Naive thymus-derived CD4-positive, alpha-beta T cell (primary cell): ENCODE measurements around the gene LCMT1. TPM values are rescaled to one million over a fixed set of nuclear protein-coding genes. Genes with fewer than 3 reads are reported as not detected.

Source experiments
- ATAC-seq: fragments of 150-1000 bp; cut with Tn5 transposase; 2 replicates; pipeline ENCODE4 v1.10.0; 2021; ENCODE audit warnings: mild to moderate bottlenecking, moderate library complexity
- CTCF ChIA-PET: fragments of 350-600 bp; sonication (Branson Sonifier 250); formaldehyde crosslinking; loops from one replicate; lab custom pipeline; 2021; ENCODE audit warnings: antibody characterized with exemption; lab: Charles Lee
- POLR2A ChIA-PET: fragments of 350-600 bp; sonication (Branson Sonifier 250); formaldehyde crosslinking; loops from one replicate; lab custom pipeline; 2021; ENCODE audit warnings: antibody characterized with exemption, inconsistent platforms; lab: Charles Lee
- DNase-seq, 9 donors: peaks; one replicate each; pipeline versions ENCODE4 v3.0.0 to v3.0.0-alpha.2; 2020 to 2022; ENCODE audit warnings: mixed read lengths in 1 of 9
- H3K27ac ChIP-seq: one replicate; pipeline ENCODE4 v1.7.0; 2013; ENCODE audit warnings: mild to moderate bottlenecking, low read depth, low read length, moderate library complexity
- H3K27me3 ChIP-seq, 2 donors: one replicate each; pipeline ENCODE4 v1.7.0; 2013; ENCODE audit warnings: low read length in 2 of 2, mild to moderate bottlenecking in 2 of 2, moderate library complexity in 2 of 2; ENCODE audit not compliant: control insufficient read depth in 2 of 2, insufficient read depth in 2 of 2
- H3K36me3 ChIP-seq, 3 experiments: 1 replicate in 2 of 3; 2 replicates in 1 of 3; pipeline ENCODE4 v1.7.0; 2013; ENCODE audit warnings: low read length in 3 of 3, mild to moderate bottlenecking in 3 of 3, moderate library complexity in 1 of 3; ENCODE audit not compliant: insufficient read depth in 3 of 3, control insufficient read depth in 2 of 3
- H3K4me1 ChIP-seq, 2 donors: one replicate each; pipeline ENCODE4 v1.7.0; 2013; ENCODE audit warnings: low read length in 2 of 2, mild to moderate bottlenecking in 2 of 2, moderate library complexity in 1 of 2; ENCODE audit not compliant: control insufficient read depth in 2 of 2, insufficient read depth in 2 of 2
- H3K4me3 ChIP-seq: 2 replicates; pipeline ENCODE4 v1.7.0; 2013; ENCODE audit warnings: mild to moderate bottlenecking, low read length
- H3K9me3 ChIP-seq, 3 experiments: 1 replicate in 2 of 3; 2 replicates in 1 of 3; pipeline ENCODE4 v1.7.0; 2013; ENCODE audit warnings: low read length in 3 of 3; ENCODE audit not compliant: control insufficient read depth in 2 of 3
- H3K27ac Mint-ChIP-seq, 9 donors: one replicate each; pipeline ENCODE4 v1.8.0; 2020 to 2022; ENCODE audit warnings: mixed read lengths in 9 of 9, mild to moderate bottlenecking in 8 of 9, moderate library complexity in 5 of 9, inconsistent platforms in 2 of 9
- H3K27me3 Mint-ChIP-seq, 5 donors: one replicate each; pipeline ENCODE4 v1.8.0; 2021 to 2022; ENCODE audit warnings: mixed read lengths in 5 of 5, mild to moderate bottlenecking in 1 of 5
- H3K36me3 Mint-ChIP-seq, 5 donors: one replicate each; pipeline ENCODE4 v1.8.0; 2020 to 2022; ENCODE audit warnings: mixed read lengths in 5 of 5, mild to moderate bottlenecking in 3 of 5, inconsistent platforms in 1 of 5
- H3K4me1 Mint-ChIP-seq, 7 donors: one replicate each; pipeline ENCODE4 v1.8.0; 2020 to 2022; ENCODE audit warnings: mixed read lengths in 7 of 7, mild to moderate bottlenecking in 3 of 7, inconsistent platforms in 1 of 7
- H3K4me3 Mint-ChIP-seq, 10 donors: one replicate each; pipeline ENCODE4 v1.8.0; 2020 to 2022; ENCODE audit warnings: mild to moderate bottlenecking in 10 of 10, mixed read lengths in 10 of 10, moderate library complexity in 6 of 10, inconsistent platforms in 2 of 10
- H3K9me3 Mint-ChIP-seq, 11 donors: one replicate each; pipeline ENCODE4 v1.8.0; 2020 to 2022; ENCODE audit warnings: mixed read lengths in 11 of 11, mild to moderate bottlenecking in 4 of 11, inconsistent platforms in 1 of 11, moderate library complexity in 1 of 11
- intact Hi-C, 2 donors: fragments of 100-400 bp; cut with micrococcal nuclease; formaldehyde crosslinking; loops; one replicate each; pipeline ENCODE4 v1.15.1; 2023
- polyA plus RNA-seq, 2 donors: library from polyadenylated mRNA; unstranded; fragments of 300-500 nt; fragmentation: Illumina TruSeq; gene quantifications; one replicate each; pipeline ENCODE4 v1.2.3, GENCODE V29; 2021
- total RNA-seq, 6 experiments: library from RNA in 5 of 6; stranded (reverse) in 5 of 6; gene quantifications; 1 replicate in 5 of 6; 2 replicates in 1 of 6; pipeline ENCODE4 v1.2.3 and lab custom pipeline; 2021 to 2026

LCMT1 gene
- total and polyA plus RNA-seq, 7 experiments from 2014 or later = 30.2 to 58.4 (median 36.8) TPM

- H3K27me3 Mint-ChIP-seq = no peaks in the 10 kb centered on the region
- peak overlapping the region in 3 of 9 donors; percentile 2 to 68 (median 31) for H3K27ac Mint-ChIP-seq
- H3K36me3 ChIP-seq = peaks cover 0 to 8% (median 0%) of the 10 kb centered on the region in 3 experiments
- peaks cover 1 to 7% (median 5%) of the 10 kb centered on the region in 5 donors for H3K36me3 Mint-ChIP-seq
- peaks cover 45 to 72% (median 61%) of the 10 kb centered on the region in 7 donors for H3K4me1 Mint-ChIP-seq
- no peaks in the 10 kb centered on the region for H3K27me3 ChIP-seq
- H3K4me1 ChIP-seq = peaks cover 17 to 22% of the 10 kb centered on the region in 2 donors
- no peaks in the 10 kb centered on the region for H3K9me3 ChIP-seq
- ChIA-PET CTCF (interaction anchor here (0.8 to 7.8 kb wide), 6 partner anchors 10 to 155 kb away, joined by 3 to 118 read pairs (median 6); no protein-coding TSS in a partner anchor), POLR2A (interaction anchor here (0.9 to 9.3 kb wide), 8 partner anchors 15 to 94 kb away, joined by 3 to 157 read pairs (median 20); partner anchors contain the start of gene ARHGAP17)
- ATAC-seq (no peak), DNase-seq (no peak)
- no peaks in the 10 kb centered on the region for H3K9me3 Mint-ChIP-seq
- H3K4me3 Mint-ChIP-seq = peak overlapping the region in 4 of 10 donors; percentile 18 to 91 (median 57)
- intact Hi-C loops = loop anchor here (5.0 to 10.0 kb wide), 4 partner anchors 137 to 592 kb away; no protein-coding TSS in a partner anchor
- no peak overlapping the region for H3K27ac ChIP-seq
- H3K4me3 ChIP-seq = no peak overlapping the region
Observed at GRCh38 chr16:25109643-25110042, 1.9 kb upstream of the LCMT1 start.

GRCh38 chr16:25110387-25110947 lies 1.1 kb upstream of the LCMT1 start:
- Histone ChIP-seq H3K36me3 (peaks cover 0 to 11% (median 0%) of the 10 kb centered on the region in 3 experiments), H3K4me1 (peaks cover 17 to 22% of the 10 kb centered on the region in 2 donors), H3K9me3 (no peaks in the 10 kb centered on the region), H3K27me3 (no peaks in the 10 kb centered on the region), H3K27ac (peak overlapping the region; percentile 67), H3K4me3 (peak overlapping the region; percentile 90)
- POLR2A ChIA-PET = interaction anchor here (1.1 to 9.3 kb wide), 9 partner anchors 15 to 95 kb away, joined by 4 to 157 read pairs (median 18); partner anchors contain the start of gene ARHGAP17
- ATAC-seq (no peak), DNase-seq (peak in 3 of 9 donors; percentile 16 to 46 (median 25))
- CTCF ChIA-PET = interaction anchor here (0.6 to 7.8 kb wide), 8 partner anchors 9 to 155 kb away, joined by 3 to 118 read pairs (median 6); no protein-coding TSS in a partner anchor
- H3K4me3 Mint-ChIP-seq = peak overlapping the region; percentile 89 to 99 (median 92)
- no peaks in the 10 kb centered on the region for H3K9me3 Mint-ChIP-seq
- peak overlapping the region; percentile 13 to 98 (median 87) for H3K27ac Mint-ChIP-seq
- intact Hi-C loops = no loop called here
- peaks cover 4 to 14% (median 9%) of the 10 kb centered on the region in 5 donors for H3K36me3 Mint-ChIP-seq
- H3K27me3 Mint-ChIP-seq = no peaks in the 10 kb centered on the region
- peaks cover 52 to 80% (median 69%) of the 10 kb centered on the region in 7 donors for H3K4me1 Mint-ChIP-seq

GRCh38 chr16:25114121-25114520 lies 2.6 kb downstream of the LCMT1 start:
- Histone ChIP-seq H3K27me3 (no peaks in the 10 kb centered on the region), H3K4me3 (no peak overlapping the region), H3K27ac (no peak overlapping the region), H3K36me3 (peaks cover 0 to 29% (median 0%) of the 10 kb centered on the region in 3 experiments), H3K9me3 (no peaks in the 10 kb centered on the region), H3K4me1 (peaks cover 7 to 11% of the 10 kb centered on the region in 2 donors)
- ATAC-seq (no peak), DNase-seq (no peak)
- ChIA-PET POLR2A (interaction anchor here (1.1 kb wide), 1 partner anchor 98 kb away, joined by 3 read pairs; no protein-coding TSS in a partner anchor), CTCF (interaction anchor here (0.6 to 1.0 kb wide), 3 partner anchors 11 to 112 kb away, joined by 3 read pairs; no protein-coding TSS in a partner anchor)
- Mint-ChIP-seq H3K4me3 (peak overlapping the region in 7 of 10 donors; percentile 1 to 91 (median 26)), H3K9me3 (no peaks in the 10 kb centered on the region), H3K4me1 (peaks cover 32 to 84% (median 71%) of the 10 kb centered on the region in 7 donors), H3K27ac (peak overlapping the region in 2 of 9 donors; percentile 37 to 69), H3K27me3 (no peaks in the 10 kb centered on the region), H3K36me3 (peaks cover 1 to 32% (median 16%) of the 10 kb centered on the region in 5 donors)
- intact Hi-C loops = no loop called here

- H3K9me3 Mint-ChIP-seq = no peaks in the 10 kb centered on the region
- POLR2A ChIA-PET = interaction anchor here (1.1 kb wide), 1 partner anchor 52 kb away, joined by 3 read pairs; no protein-coding TSS in a partner anchor
- ATAC-seq (no peak), DNase-seq (no peak)
- intact Hi-C loops = no loop called here
- H3K27me3 Mint-ChIP-seq = no peaks in the 10 kb centered on the region
- no peak overlapping the region for H3K4me3 ChIP-seq
- CTCF ChIA-PET = interaction anchor here (1.7 kb wide), 1 partner anchor 9 kb away, joined by 4 read pairs; no protein-coding TSS in a partner anchor
- peaks cover 14 to 74% (median 59%) of the 10 kb centered on the region in 7 donors for H3K4me1 Mint-ChIP-seq
- peaks cover 0 to 35% (median 16%) of the 10 kb centered on the region in 5 donors for H3K36me3 Mint-ChIP-seq
- peak overlapping the region in 6 of 9 donors; percentile 3 to 52 (median 36) for H3K27ac Mint-ChIP-seq
- H3K4me1 ChIP-seq = no peaks in the 10 kb centered on the region
- H3K36me3 ChIP-seq = peaks cover 0 to 28% (median 0%) of the 10 kb centered on the region in 3 experiments
- H3K4me3 Mint-ChIP-seq = no peak overlapping the region
- no peak overlapping the region for H3K27ac ChIP-seq
- no peaks in the 10 kb centered on the region for H3K9me3 ChIP-seq
- no peaks in the 10 kb centered on the region for H3K27me3 ChIP-seq
Observed at GRCh38 chr16:25118851-25119578, 7.5 kb downstream of the LCMT1 start.

- no peaks in the 10 kb centered on the region for H3K4me1 ChIP-seq
- H3K9me3 ChIP-seq = no peaks in the 10 kb centered on the region
- Mint-ChIP-seq H3K27ac (peak overlapping the region in 4 of 9 donors; percentile 50 to 89 (median 60)), H3K4me1 (peaks cover 29 to 71% (median 62%) of the 10 kb centered on the region in 7 donors), H3K36me3 (peaks cover 1 to 18% (median 5%) of the 10 kb centered on the region in 5 donors), H3K27me3 (no peaks in the 10 kb centered on the region), H3K9me3 (no peaks in the 10 kb centered on the region), H3K4me3 (no peak overlapping the region)
- H3K36me3 ChIP-seq = peaks cover 0 to 13% (median 0%) of the 10 kb centered on the region in 3 experiments
- no peaks in the 10 kb centered on the region for H3K27me3 ChIP-seq
- ChIA-PET POLR2A (interaction anchor here (0.7 kb wide), 1 partner anchor 36 kb away, joined by 3 read pairs; no protein-coding TSS in a partner anchor), CTCF (no interaction called here)
- ATAC-seq (no peak), DNase-seq (no peak)
- intact Hi-C loops = no loop called here
- H3K4me3 ChIP-seq = no peak overlapping the region
- H3K27ac ChIP-seq = no peak overlapping the region
Observed at GRCh38 chr16:25121824-25122600, 10.5 kb downstream of the LCMT1 start.
